Thoracic aorta (tissue), 2 donors: ENCODE data around the gene RIPK1. TPM values are rescaled to one million over a fixed set of nuclear protein-coding genes. Genes with fewer than 3 reads are reported as not detected.
"Not testable (repeated sequence)": the region's sequence is repeated elsewhere in the genome, so short reads cannot be mapped to it uniquely, and the experiment has no call there.

ENCODE experiments used
- ATAC-seq: fragments of 150-250 bp; one replicate; pipeline ENCODE4 v1.8.0; 2017; ENCODE audit warnings: low read depth; ENCODE audit not compliant: insufficient number of reproducible peaks, low FRiP score
- DNase-seq: peaks from one replicate; pipeline ENCODE4 v3.0.0-alpha.2; 2020; ENCODE audit warnings: low spot score
- H3K27ac ChIP-seq, 2 donors: fragments of 200-600 bp; sonication (generic); 1 replicate in 1 of 2; 2 replicates in 1 of 2; pipeline ENCODE4 v1.5.1; 2016; ENCODE audit warnings: mild to moderate bottlenecking in 2 of 2, moderate library complexity in 2 of 2
- H3K27me3 ChIP-seq: fragments of 200-600 bp; sonication (generic); replicated peaks from 2 replicates; pipeline ENCODE4 v1.6.0; 2016; ENCODE audit warnings: mild to moderate bottlenecking; ENCODE audit not compliant: insufficient read depth
- H3K36me3 ChIP-seq: fragments of 200-600 bp; sonication (generic); one replicate; pipeline ENCODE4 v1.5.1; 2016
- H3K4me1 ChIP-seq, 2 donors: fragments of 200-600 bp; sonication (generic); 1 replicate in 1 of 2; 2 replicates in 1 of 2; pipeline versions ENCODE4 v1.5.1 to v1.6.0; 2016; ENCODE audit warnings: low read depth in 2 of 2, mild to moderate bottlenecking in 1 of 2; ENCODE audit not compliant: control insufficient read depth in 1 of 2
- H3K4me3 ChIP-seq: fragments of 200-600 bp; sonication (generic); 2 replicates; pipeline ENCODE4 v1.5.1; 2016; ENCODE audit warnings: mild to moderate bottlenecking
- H3K9me3 ChIP-seq: fragments of 200-600 bp; sonication (generic); 2 replicates; pipeline ENCODE4 v1.5.1; 2016
- CTCF ChIP-seq: fragments of 200-600 bp; sonication (generic); IDR thresholded peaks from one replicate; pipeline ENCODE4 v1.5.1; 2019; ENCODE audit warnings: antibody characterized with exemption
- total RNA-seq, 2 donors: library from RNA; depleted of rRNA; stranded (reverse); fragments of >200 nt; gene quantifications; one replicate each; pipeline versions ENCODE4 v1.1.0 to v1.2.3, GENCODE V29; 2016

The RIPK1 gene
- total RNA-seq, 2 donors from 2014 or later = 17.2 to 44.5 TPM

GRCh38 chr6:3073382-3073781 lies 5.1 kb downstream of the RIPK1 start:
- Histone ChIP-seq H3K36me3 (peaks cover 25% of the 10 kb centered on the region), H3K4me1 (peaks cover 25 to 44% of the 10 kb centered on the region in 2 donors), H3K27me3 (no peaks in the 10 kb centered on the region), H3K9me3 (no peaks in the 10 kb centered on the region), H3K4me3 (no peak overlapping the region), H3K27ac (no peak overlapping the region)
- DNase-seq (no peak), ATAC-seq (no peak)
- TF ChIP-seq CTCF = no peak

- Histone ChIP-seq H3K9me3 (no peaks in the 10 kb centered on the region), H3K27me3 (no peaks in the 10 kb centered on the region), H3K4me3 (no peak overlapping the region), H3K36me3 (peaks cover 34% of the 10 kb centered on the region), H3K27ac (no peak overlapping the region), H3K4me1 (peaks cover 12 to 27% of the 10 kb centered on the region in 2 donors)
- DNase-seq (no peak), ATAC-seq (no peak)
- no peak for TF ChIP-seq CTCF
Measured at GRCh38 chr6:3075772-3076113, 7.4 kb downstream of the RIPK1 start.

GRCh38 chr6:3076320-3076719 lies 8.0 kb downstream of the RIPK1 start:
- H3K9me3 ChIP-seq = no peaks in the 10 kb centered on the region
- ATAC-seq (no peak), DNase-seq (no peak)
- H3K27me3 ChIP-seq = no peaks in the 10 kb centered on the region
- H3K4me3 ChIP-seq = no peak overlapping the region
- peaks cover 40% of the 10 kb centered on the region for H3K36me3 ChIP-seq
- peaks cover 12 to 22% of the 10 kb centered on the region in 2 donors for H3K4me1 ChIP-seq
- no peak overlapping the region for H3K27ac ChIP-seq
- TF ChIP-seq CTCF = no peak

GRCh38 chr6:3077430-3077829 lies 9.1 kb downstream of the RIPK1 start:
- TF ChIP-seq CTCF = no peak
- H3K27me3 ChIP-seq = no peaks in the 10 kb centered on the region
- H3K4me3 ChIP-seq = no peak overlapping the region
- ATAC-seq (no peak), DNase-seq (no peak)
- H3K4me1 ChIP-seq = peaks cover 12 to 16% of the 10 kb centered on the region in 2 donors
- no peak overlapping the region for H3K27ac ChIP-seq
- no peaks in the 10 kb centered on the region for H3K9me3 ChIP-seq
- H3K36me3 ChIP-seq = peaks cover 43% of the 10 kb centered on the region

GRCh38 chr6:3078952-3079351 lies 10.7 kb downstream of the RIPK1 start:
- not testable (repeated sequence) for DNase-seq, ATAC-seq, H3K27ac ChIP-seq, H3K9me3 ChIP-seq, H3K27me3 ChIP-seq, H3K4me3 ChIP-seq
- Histone ChIP-seq H3K36me3 (peaks cover 50% of the 10 kb centered on the region), H3K4me1 (peaks cover 12 to 16% of the 10 kb centered on the region in 2 donors)

- no peak overlapping the region for H3K4me3 ChIP-seq
- peaks cover 55% of the 10 kb centered on the region for H3K36me3 ChIP-seq
- DNase-seq (no peak), ATAC-seq (no peak)
- no peaks in the 10 kb centered on the region for H3K9me3 ChIP-seq
- TF ChIP-seq CTCF = no peak
- peaks cover 12 to 16% of the 10 kb centered on the region in 2 donors for H3K4me1 ChIP-seq
- no peak overlapping the region for H3K27ac ChIP-seq
- H3K27me3 ChIP-seq = no peaks in the 10 kb centered on the region
Measured at GRCh38 chr6:3079682-3080081, 11.4 kb downstream of the RIPK1 start.
